ENCODE measurements around the gene OBP2A. TPM values are rescaled to one million over a fixed set of nuclear protein-coding genes. Genes with fewer than 3 reads are reported as not detected.

The OBP2A gene
- total and polyA plus RNA-seq, 5 donors: not detected

GRCh38 chr9:135575995-135576631 is 30.2 kb downstream of the OBP2A start:
- Histone ChIP-seq H3K4me3 (ENCODE audit: low read length) (no peak overlapping the region), H3K27ac (ENCODE audit: low read length) (no peak overlapping the region), H3K4me1 (ENCODE audit: control insufficient read depth, insufficient read depth, low read length) (no peaks in the 10 kb centered on the region), H3K9me3 (ENCODE audit: control insufficient read depth, low read length) (no peaks in the 10 kb centered on the region), H3K27me3 (ENCODE audit: control insufficient read depth, insufficient read depth) (no peaks in the 10 kb centered on the region)
- intact Hi-C loops (cut with DNase I): no loop called here
- no peak for DNase-seq
- no peak for ATAC-seq
- 84% methylated on average over 22 of the region's 22 CpGs for WGBS

- DNase-seq (no peak), ATAC-seq (no peak)
- Histone ChIP-seq H3K27me3 (ENCODE audit: control insufficient read depth, insufficient read depth) (no peaks in the 10 kb centered on the region), H3K4me1 (ENCODE audit: control insufficient read depth, insufficient read depth, low read length) (no peaks in the 10 kb centered on the region), H3K27ac (ENCODE audit: low read length) (no peak overlapping the region), H3K9me3 (ENCODE audit: control insufficient read depth, low read length) (no peaks in the 10 kb centered on the region), H3K4me3 (ENCODE audit: low read length) (no peak overlapping the region)
- 83% methylated on average over 10 of the region's 10 CpGs for WGBS
- intact Hi-C loops (cut with DNase I): no loop called here
Observed at GRCh38 chr9:135577256-135577655, 31.3 kb downstream of the OBP2A start.

- WGBS: 50% methylated on average over 2 of the region's 2 CpGs
- no peak for ATAC-seq
- Histone ChIP-seq H3K27ac (ENCODE audit: low read length) (no peak overlapping the region), H3K4me1 (ENCODE audit: control insufficient read depth, insufficient read depth, low read length) (no peaks in the 10 kb centered on the region), H3K9me3 (ENCODE audit: control insufficient read depth, low read length) (no peaks in the 10 kb centered on the region), H3K27me3 (ENCODE audit: control insufficient read depth, insufficient read depth) (no peaks in the 10 kb centered on the region), H3K4me3 (ENCODE audit: low read length) (no peak overlapping the region)
- intact Hi-C loops (cut with DNase I): no loop called here
- DNase-seq: no peak
Observed at GRCh38 chr9:135579356-135579755, 33.4 kb downstream of the OBP2A start.

- no peaks in the 10 kb centered on the region for H3K9me3 ChIP-seq (ENCODE audit: control insufficient read depth, low read length)
- no peak for ATAC-seq
- no peaks in the 10 kb centered on the region for H3K4me1 ChIP-seq (ENCODE audit: control insufficient read depth, insufficient read depth, low read length)
- no peak for DNase-seq
- no peaks in the 10 kb centered on the region for H3K27me3 ChIP-seq (ENCODE audit: control insufficient read depth, insufficient read depth)
- no peak overlapping the region for H3K27ac ChIP-seq (ENCODE audit: low read length)
- 74% methylated on average over 10 of the region's 10 CpGs for WGBS
- H3K4me3 ChIP-seq (ENCODE audit: low read length): no peak overlapping the region
- intact Hi-C loops (cut with DNase I): no loop called here
Observed at GRCh38 chr9:135579889-135580660, 34.1 kb downstream of the OBP2A start.

- ATAC-seq: no peak
- no peak overlapping the region for H3K4me3 ChIP-seq (ENCODE audit: low read length)
- no peaks in the 10 kb centered on the region for H3K4me1 ChIP-seq (ENCODE audit: control insufficient read depth, insufficient read depth, low read length)
- no peaks in the 10 kb centered on the region for H3K27me3 ChIP-seq (ENCODE audit: control insufficient read depth, insufficient read depth)
- no peak overlapping the region for H3K27ac ChIP-seq (ENCODE audit: low read length)
- no peaks in the 10 kb centered on the region for H3K9me3 ChIP-seq (ENCODE audit: control insufficient read depth, low read length)
- no peak for DNase-seq
- intact Hi-C loops (cut with DNase I): no loop called here
- 88% methylated on average over 11 of the region's 11 CpGs for WGBS
Observed at GRCh38 chr9:135580664-135581380, 34.9 kb downstream of the OBP2A start.

- no peaks in the 10 kb centered on the region for H3K27me3 ChIP-seq (ENCODE audit: control insufficient read depth, insufficient read depth)
Observed at GRCh38 chr9:135581636-135582426, 35.9 kb downstream of the OBP2A start.

GRCh38 chr9:135582541-135582940 is 36.6 kb downstream of the OBP2A start:
- DNase-seq (no peak), ATAC-seq (no peak)
- H3K4me3 ChIP-seq (ENCODE audit: low read length): no peak overlapping the region
- intact Hi-C loops (cut with DNase I): no loop called here
- H3K27me3 ChIP-seq (ENCODE audit: control insufficient read depth, insufficient read depth): no peaks in the 10 kb centered on the region
- WGBS: 87% methylated on average over 14 of the region's 14 CpGs
- H3K9me3 ChIP-seq (ENCODE audit: control insufficient read depth, low read length): no peaks in the 10 kb centered on the region
- H3K4me1 ChIP-seq (ENCODE audit: control insufficient read depth, insufficient read depth, low read length): no peaks in the 10 kb centered on the region
- H3K27ac ChIP-seq (ENCODE audit: low read length): no peak overlapping the region

More at GRCh38 chr9:135581636-135582426, 35.9 kb downstream of the OBP2A start:
- DNase-seq (no peak), ATAC-seq (no peak)
- no peak overlapping the region for H3K4me3 ChIP-seq (ENCODE audit: low read length)
- WGBS: 89% methylated on average over 18 of the region's 18 CpGs
- intact Hi-C loops (cut with DNase I): no loop called here
- H3K9me3 ChIP-seq (ENCODE audit: control insufficient read depth, low read length): no peaks in the 10 kb centered on the region
- H3K4me1 ChIP-seq (ENCODE audit: control insufficient read depth, insufficient read depth, low read length): no peaks in the 10 kb centered on the region
- H3K27ac ChIP-seq (ENCODE audit: low read length): no peak overlapping the region

GRCh38 chr9:135582966-135583687 is 37.2 kb downstream of the OBP2A start:
- Histone ChIP-seq H3K27me3 (ENCODE audit: control insufficient read depth, insufficient read depth) (no peaks in the 10 kb centered on the region), H3K4me3 (ENCODE audit: low read length) (no peak overlapping the region), H3K4me1 (ENCODE audit: control insufficient read depth, insufficient read depth, low read length) (no peaks in the 10 kb centered on the region), H3K27ac (ENCODE audit: low read length) (no peak overlapping the region), H3K9me3 (ENCODE audit: control insufficient read depth, low read length) (no peaks in the 10 kb centered on the region)
- ATAC-seq (no peak), DNase-seq (no peak)
- 77% methylated on average over 19 of the region's 19 CpGs for WGBS
- intact Hi-C loops (cut with DNase I): no loop called here

- WGBS: 90% methylated on average over 16 of the region's 16 CpGs
- H3K4me3 ChIP-seq (ENCODE audit: low read length): no peak overlapping the region
- no peaks in the 10 kb centered on the region for H3K27me3 ChIP-seq (ENCODE audit: control insufficient read depth, insufficient read depth)
- H3K27ac ChIP-seq (ENCODE audit: low read length): no peak overlapping the region
- H3K9me3 ChIP-seq (ENCODE audit: control insufficient read depth, low read length): no peaks in the 10 kb centered on the region
- no peaks in the 10 kb centered on the region for H3K4me1 ChIP-seq (ENCODE audit: control insufficient read depth, insufficient read depth, low read length)
- no peak for DNase-seq
- intact Hi-C loops (cut with DNase I): no loop called here
- no peak for ATAC-seq
Observed at GRCh38 chr9:135583688-135584011, 37.7 kb downstream of the OBP2A start.

- no peaks in the 10 kb centered on the region for H3K27me3 ChIP-seq (ENCODE audit: control insufficient read depth, insufficient read depth)
- H3K4me1 ChIP-seq (ENCODE audit: control insufficient read depth, insufficient read depth, low read length): no peaks in the 10 kb centered on the region
- DNase-seq (no peak), ATAC-seq (no peak)
- intact Hi-C loops (cut with DNase I): no loop called here
- 48% methylated on average over 5 of the region's 5 CpGs for WGBS
- H3K9me3 ChIP-seq (ENCODE audit: control insufficient read depth, low read length): no peaks in the 10 kb centered on the region
- H3K4me3 ChIP-seq (ENCODE audit: low read length): no peak overlapping the region
- H3K27ac ChIP-seq (ENCODE audit: low read length): no peak overlapping the region
Observed at GRCh38 chr9:135584371-135584770, 38.4 kb downstream of the OBP2A start.
